Brain microvascular endothelial cell (primary cell): ENCODE measurements around the gene ARFRP1.

ENCODE experiments used
- DNase-seq: peaks from one replicate; pipeline ENCODE4 v3.0.0-alpha.2; 2020
- H3K27ac ChIP-seq: fragments of 250-450 bp; sonication (Bioruptor Pico); 2 replicates; pipeline ENCODE4 v1.5.1; 2020; ENCODE audit warnings: mild to moderate bottlenecking, moderate library complexity
- H3K27me3 ChIP-seq: fragments of 250-450 bp; sonication (Bioruptor Pico); replicated peaks from 2 replicates; pipeline ENCODE4 v1.5.1; 2020; ENCODE audit warnings: mild to moderate bottlenecking
- H3K36me3 ChIP-seq: fragments of 250-450 bp; sonication (Bioruptor Pico); replicated peaks from 2 replicates; pipeline ENCODE4 v1.5.1; 2020; ENCODE audit warnings: mild to moderate bottlenecking
- H3K4me3 ChIP-seq: 2 replicates; pipeline ENCODE4 v1.5.1; 2011; ENCODE audit warnings: low read depth, mild to moderate bottlenecking, control low read depth, low read length, moderate library complexity
- CTCF ChIP-seq: IDR thresholded peaks from 2 replicates; pipeline ENCODE4 v1.5.1; 2011; ENCODE audit warnings: low read depth, mild to moderate bottlenecking, moderate library complexity, low read length, control low read depth, inconsistent platforms; ENCODE audit errors: missing control alignments
- in situ Hi-C: cut with HindIII; loops from 2 replicates; pipeline ENCODE4 v1.10.0; 2017; ENCODE audit warnings: low sequenced_read_pairs, low pct_ligation_motif_present

ARFRP1 gene

GRCh38 chr20:63700199-63701050 lies 7.4 kb downstream of the ARFRP1 start:
- Histone ChIP-seq H3K4me3 (no peak overlapping the region), H3K36me3 (peaks cover 16% of the 10 kb centered on the region), H3K27me3 (no peaks in the 10 kb centered on the region), H3K27ac (peak overlapping the region; percentile 90)
- in situ Hi-C loops: no loop called here
- no peak for TF ChIP-seq CTCF
- DNase-seq: no peak

- no peak for DNase-seq
- peak overlapping the region; percentile 90 for H3K27ac ChIP-seq
- in situ Hi-C loops: loop anchor here (25.0 kb wide), 1 partner anchor 112 kb away; no protein-coding TSS in a partner anchor
- H3K27me3 ChIP-seq: no peaks in the 10 kb centered on the region
- no peak for TF ChIP-seq CTCF
- H3K36me3 ChIP-seq: peaks cover 8% of the 10 kb centered on the region
- no peak overlapping the region for H3K4me3 ChIP-seq
Measured at GRCh38 chr20:63699466-63700198, 8.1 kb downstream of the ARFRP1 start.

GRCh38 chr20:63698739-63699465 lies 8.9 kb downstream of the ARFRP1 start:
- in situ Hi-C loops: loop anchor here (25.0 kb wide), 1 partner anchor 112 kb away; no protein-coding TSS in a partner anchor
- Histone ChIP-seq H3K4me3 (peak overlapping the region; percentile 12), H3K27me3 (no peaks in the 10 kb centered on the region), H3K27ac (peak overlapping the region; percentile 90), H3K36me3 (peaks cover 3% of the 10 kb centered on the region)
- no peak for TF ChIP-seq CTCF
- DNase-seq: peak; percentile 86

GRCh38 chr20:63697868-63698545 lies 9.8 kb downstream of the ARFRP1 start:
- H3K27me3 ChIP-seq: no peaks in the 10 kb centered on the region
- no peak for TF ChIP-seq CTCF
- peaks cover 3% of the 10 kb centered on the region for H3K36me3 ChIP-seq
- H3K27ac ChIP-seq: peak overlapping the region; percentile 90
- no peak for DNase-seq
- in situ Hi-C loops: loop anchor here (25.0 kb wide), 1 partner anchor 111 kb away; no protein-coding TSS in a partner anchor
- H3K4me3 ChIP-seq: peak overlapping the region; percentile 63

- peak overlapping the region; percentile 90 for H3K27ac ChIP-seq
- DNase-seq: no peak
- H3K4me3 ChIP-seq: peak overlapping the region; percentile 63
- no peak for TF ChIP-seq CTCF
- H3K27me3 ChIP-seq: no peaks in the 10 kb centered on the region
- H3K36me3 ChIP-seq: peaks cover 3% of the 10 kb centered on the region
- in situ Hi-C loops: loop anchor here (25.0 kb wide), 1 partner anchor 110 kb away; no protein-coding TSS in a partner anchor
Measured at GRCh38 chr20:63697357-63697867, 10.4 kb downstream of the ARFRP1 start.
